GM19099 (cell line): ENCODE data around the gene CHURC1.

Experiments used
- POLR2A ChIP-seq: IDR thresholded peaks from 3 replicates; pipeline ENCODE4 v1.6.1; 2011; ENCODE audit warnings: low read depth; ENCODE audit not compliant: insufficient read length; ENCODE audit errors: extremely low read depth

CHURC1 gene

GRCh38 chr14:64885559-64885958, 28.7 kb upstream of the CHURC1 start:
- TF ChIP-seq POLR2A, result no peak

DNA sequence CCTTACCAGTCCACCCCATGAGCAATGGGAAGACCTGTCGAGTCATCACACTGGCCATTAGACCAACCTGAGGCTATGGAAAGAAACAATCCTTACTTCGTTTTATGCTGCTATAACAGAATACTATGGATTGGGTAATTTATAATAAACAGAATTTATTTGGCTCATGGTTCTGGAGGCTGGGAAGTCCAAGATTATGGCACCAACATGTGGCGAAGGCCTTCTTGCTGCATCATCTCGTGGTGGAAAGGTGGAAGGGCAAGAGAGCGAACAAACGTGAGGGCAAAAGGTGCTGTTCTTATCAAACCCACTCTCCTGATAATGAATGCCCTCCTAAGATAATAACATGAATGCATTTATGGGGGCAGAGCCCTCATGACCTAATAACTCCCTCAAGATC, 24.9 kb upstream of the CHURC1 start:
- no peak for TF ChIP-seq POLR2A

DNA sequence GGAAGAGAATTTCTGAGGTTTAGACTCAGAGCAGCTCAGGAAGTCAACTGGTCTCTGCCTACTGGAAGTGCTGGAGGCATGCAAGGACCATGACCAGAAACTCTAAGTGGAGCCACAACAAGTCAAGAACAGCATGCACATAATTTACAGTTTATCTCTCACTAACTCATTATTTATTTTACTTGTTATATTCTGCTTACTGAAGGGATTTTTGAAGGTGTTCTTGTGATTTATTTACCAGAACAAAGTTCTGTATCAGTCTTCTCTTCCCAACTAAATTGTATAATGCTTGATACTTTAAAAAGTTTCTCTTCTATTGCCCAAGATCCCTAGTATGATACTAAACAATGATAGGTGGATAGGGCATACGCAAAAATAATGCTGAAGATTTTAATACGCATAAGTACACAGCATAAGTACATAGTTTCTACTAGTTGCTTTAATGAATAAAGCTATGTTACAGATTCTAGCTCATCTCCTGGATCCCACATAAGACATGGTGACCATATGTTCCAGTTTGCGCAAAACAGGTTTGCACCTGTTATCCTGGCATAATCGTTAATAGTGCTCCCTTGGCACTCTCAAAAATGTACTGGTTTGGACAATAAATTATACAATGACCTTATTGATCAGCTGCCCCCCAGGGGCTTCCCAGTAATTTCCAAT, 22.9 kb upstream of the CHURC1 start:
- no peak for TF ChIP-seq POLR2A

- no peak for TF ChIP-seq POLR2A
Observed at GRCh38 chr14:64891839-64892375, 22.3 kb upstream of the CHURC1 start.

GRCh38 chr14:64899958-64900357, 14.3 kb upstream of the CHURC1 start:
- TF ChIP-seq POLR2A, result no peak

DNA sequence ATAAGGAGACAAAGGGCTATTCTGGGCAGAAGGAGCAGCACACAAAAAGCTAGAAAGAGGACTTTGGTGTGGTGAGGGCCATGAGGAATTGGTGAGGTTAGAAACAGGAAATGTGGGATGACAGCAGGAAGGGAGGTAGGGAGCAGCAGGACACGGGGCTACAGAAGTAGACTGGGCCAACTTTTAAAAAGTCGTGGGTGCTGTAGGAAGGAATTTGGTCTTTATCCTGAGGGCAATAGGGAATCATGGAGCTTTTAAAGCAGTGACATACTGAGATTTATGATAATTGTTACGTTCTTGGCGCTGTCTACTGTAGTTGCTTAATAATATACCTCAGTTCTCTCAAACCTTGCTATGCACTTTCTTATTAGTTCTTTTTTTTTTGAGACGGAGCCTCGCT, 8.2 kb upstream of the CHURC1 start:
- TF ChIP-seq POLR2A, result no peak

- no peak for TF ChIP-seq POLR2A
Observed at GRCh38 chr14:64910847-64911495, 3.3 kb upstream of the CHURC1 start.

- no peak for TF ChIP-seq POLR2A
Observed at GRCh38 chr14:64912261-64912660, 2.0 kb upstream of the CHURC1 start.

GRCh38 chr14:64915029-64915424, 772 bp downstream of the CHURC1 start:
- TF ChIP-seq POLR2A, result no peak

GRCh38 chr14:64915797-64916196, 1.5 kb downstream of the CHURC1 start:
- no peak for TF ChIP-seq POLR2A

- TF ChIP-seq POLR2A, result no peak
Observed at GRCh38 chr14:64918216-64918615, 4.0 kb downstream of the CHURC1 start.

DNA sequence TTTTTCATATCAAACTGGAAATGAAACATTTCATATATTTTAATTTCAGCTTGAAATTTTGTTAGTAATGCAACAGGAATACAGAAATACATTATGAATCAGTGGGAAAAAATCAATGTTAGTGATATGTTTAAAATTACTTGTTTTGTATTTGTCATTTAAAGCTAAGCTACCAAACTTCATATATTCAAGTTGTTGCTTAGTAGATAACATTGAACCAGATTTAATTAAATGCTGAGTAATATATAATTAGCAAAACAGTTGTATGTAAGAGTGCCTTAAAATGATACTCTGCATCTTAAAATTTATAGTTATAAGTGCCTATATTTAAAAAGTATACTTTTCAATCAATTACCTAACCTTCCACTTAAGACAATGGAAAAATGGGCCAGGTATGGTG, 5.0 kb downstream of the CHURC1 start:
- TF ChIP-seq POLR2A, result no peak

GRCh38 chr14:64919618-64920017, 5.4 kb downstream of the CHURC1 start:
- TF ChIP-seq POLR2A, result no peak

GRCh38 chr14:64920465-64920864, 6.2 kb downstream of the CHURC1 start:
- no peak for TF ChIP-seq POLR2A

DNA sequence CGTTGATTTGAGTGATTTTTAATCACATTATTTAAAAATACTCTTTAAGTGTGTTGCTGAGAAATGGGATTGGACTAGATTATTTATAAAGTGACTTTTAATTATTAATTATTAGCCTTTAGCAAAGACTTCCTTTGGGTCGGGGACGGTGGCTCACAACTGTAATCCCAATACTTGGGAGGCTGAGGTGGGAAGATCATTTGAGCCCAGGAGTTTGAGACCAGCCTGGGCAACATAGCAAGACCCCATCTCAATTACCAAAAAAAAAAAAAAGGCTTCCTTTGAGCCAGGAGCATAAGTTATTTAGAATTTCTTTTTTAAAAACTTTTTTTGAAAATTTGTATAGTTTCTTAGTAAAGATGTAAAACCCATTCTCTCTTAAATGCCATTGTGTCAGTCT, 8.8 kb downstream of the CHURC1 start:
- TF ChIP-seq POLR2A, result no peak

GRCh38 chr14:64926398-64926995, 12.2 kb downstream of the CHURC1 start:
- TF ChIP-seq POLR2A, result no peak
